Measurements from ENCODE around the gene GPS1. TPM values are rescaled to one million over a fixed set of nuclear protein-coding genes. Genes with fewer than 3 reads are reported as not detected.
A peak's percentile ranks its signal among the peaks of the same experiment; 100 is the strongest.

The GPS1 gene
- total RNA-seq, 1 donor from 2014 or later = 156 TPM

DNA sequence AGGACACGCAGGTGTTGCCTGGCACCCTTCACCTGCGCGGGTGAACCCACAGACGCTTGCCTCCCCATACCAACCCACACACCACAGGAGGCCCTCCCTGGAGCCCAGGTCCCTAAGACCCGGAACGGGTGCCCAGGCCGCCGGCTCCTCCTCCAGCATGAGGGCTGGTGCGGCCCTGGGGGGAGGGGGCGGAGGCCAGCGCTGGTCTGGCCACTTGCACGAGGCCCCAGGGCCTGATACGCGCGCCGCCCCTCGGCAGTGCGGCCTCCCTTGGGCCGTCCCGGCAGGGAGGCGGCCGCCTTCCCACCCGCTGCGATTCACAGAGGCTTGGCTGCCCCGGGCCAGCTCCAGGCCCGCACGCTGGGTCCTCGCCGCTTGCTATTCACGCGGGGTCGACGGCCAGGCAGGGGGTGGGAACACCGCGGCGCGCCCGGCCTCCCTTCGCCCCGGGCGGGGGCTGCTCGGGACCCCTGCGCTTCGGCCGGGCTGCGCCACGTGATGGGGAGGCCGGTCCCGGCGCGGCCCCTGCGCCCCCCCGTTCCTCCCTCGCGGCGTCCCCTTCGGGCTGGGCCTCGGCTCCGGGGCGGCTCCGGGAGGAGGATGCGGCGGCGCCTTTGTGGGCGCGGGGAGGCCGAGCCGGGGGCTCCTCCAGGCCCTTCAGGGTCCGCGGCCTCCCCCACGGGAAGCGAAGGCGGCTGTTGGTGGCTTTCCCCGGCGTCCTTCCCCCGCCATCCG, 45.7 kb downstream of the GPS1 start:
- peak; percentile 30 for DNase-seq (ENCODE audit: low read depth, low spot score)
- no peak overlapping the region for H3K27ac Mint-ChIP-seq (ENCODE audit: unreplicated experiment)
- no peaks in the 10 kb centered on the region for H3K27me3 Mint-ChIP-seq (ENCODE audit: low read depth)

GRCh38 chr17:82097919-82098168, 46.1 kb downstream of the GPS1 start:
- TF ChIP-seq CTCF (conservative IDR thresholded peaks at IDR 0.05) = no peak
- H3K27me3 Mint-ChIP-seq (ENCODE audit: low read depth) = no peaks in the 10 kb centered on the region
- peaks cover 18% of the 10 kb centered on the region for H3K4me1 Mint-ChIP-seq
- no peaks in the 10 kb centered on the region for H3K9me3 Mint-ChIP-seq
- DNase-seq (ENCODE audit: low read depth, low spot score) = no peak
- H3K4me3 Mint-ChIP-seq = peak overlapping the region; percentile 75
- H3K36me3 Mint-ChIP-seq (ENCODE audit: low read depth) = no peaks in the 10 kb centered on the region
- H3K27ac Mint-ChIP-seq (ENCODE audit: unreplicated experiment) = no peak overlapping the region

More for the DNA sequence above, 45.7 kb downstream of the GPS1 start:
- no peak for TF ChIP-seq CTCF (conservative IDR thresholded peaks at IDR 0.05)
- Mint-ChIP-seq H3K4me3 (peak overlapping the region; percentile 88), H3K36me3 (ENCODE audit: low read depth) (no peaks in the 10 kb centered on the region), H3K9me3 (no peaks in the 10 kb centered on the region), H3K4me1 (peaks cover 14% of the 10 kb centered on the region)

- peak; percentile 89 for DNase-seq (ENCODE audit: low read depth, low spot score)
- Mint-ChIP-seq H3K36me3 (ENCODE audit: low read depth) (no peaks in the 10 kb centered on the region), H3K4me1 (peaks cover 23% of the 10 kb centered on the region), H3K27ac (ENCODE audit: unreplicated experiment) (no peak within 1 kb of the TSS), H3K4me3 (peak within 1 kb of the TSS; percentile 88), H3K9me3 (no peaks in the 10 kb centered on the region), H3K27me3 (ENCODE audit: low read depth) (no peaks in the 10 kb centered on the region)
- peak; percentile 57 for TF ChIP-seq CTCF (conservative IDR thresholded peaks at IDR 0.05)
These were observed 46.7 kb downstream of the GPS1 start, which contains the start of gene FASN for GRCh38 chr17:82098169-82098938. TSS of gene FASN (minus strand) at chr17:82098236. CDS start at chr17:82096445, 1,791 bp downstream.

- H3K27me3 Mint-ChIP-seq (ENCODE audit: low read depth) = peaks cover 3% of the 10 kb centered on the region
- no peaks in the 10 kb centered on the region for H3K36me3 Mint-ChIP-seq (ENCODE audit: low read depth)
- DNase-seq (ENCODE audit: low read depth, low spot score) = no peak
- no peaks in the 10 kb centered on the region for H3K9me3 Mint-ChIP-seq
- TF ChIP-seq CTCF (conservative IDR thresholded peaks at IDR 0.05) = no peak
- peak overlapping the region; percentile 27 for H3K27ac Mint-ChIP-seq (ENCODE audit: unreplicated experiment)
- peak overlapping the region; percentile 81 for H3K4me3 Mint-ChIP-seq
- peaks cover 31% of the 10 kb centered on the region for H3K4me1 Mint-ChIP-seq
These were observed 47.5 kb downstream of the GPS1 start for GRCh38 chr17:82098939-82099763.

DNA sequence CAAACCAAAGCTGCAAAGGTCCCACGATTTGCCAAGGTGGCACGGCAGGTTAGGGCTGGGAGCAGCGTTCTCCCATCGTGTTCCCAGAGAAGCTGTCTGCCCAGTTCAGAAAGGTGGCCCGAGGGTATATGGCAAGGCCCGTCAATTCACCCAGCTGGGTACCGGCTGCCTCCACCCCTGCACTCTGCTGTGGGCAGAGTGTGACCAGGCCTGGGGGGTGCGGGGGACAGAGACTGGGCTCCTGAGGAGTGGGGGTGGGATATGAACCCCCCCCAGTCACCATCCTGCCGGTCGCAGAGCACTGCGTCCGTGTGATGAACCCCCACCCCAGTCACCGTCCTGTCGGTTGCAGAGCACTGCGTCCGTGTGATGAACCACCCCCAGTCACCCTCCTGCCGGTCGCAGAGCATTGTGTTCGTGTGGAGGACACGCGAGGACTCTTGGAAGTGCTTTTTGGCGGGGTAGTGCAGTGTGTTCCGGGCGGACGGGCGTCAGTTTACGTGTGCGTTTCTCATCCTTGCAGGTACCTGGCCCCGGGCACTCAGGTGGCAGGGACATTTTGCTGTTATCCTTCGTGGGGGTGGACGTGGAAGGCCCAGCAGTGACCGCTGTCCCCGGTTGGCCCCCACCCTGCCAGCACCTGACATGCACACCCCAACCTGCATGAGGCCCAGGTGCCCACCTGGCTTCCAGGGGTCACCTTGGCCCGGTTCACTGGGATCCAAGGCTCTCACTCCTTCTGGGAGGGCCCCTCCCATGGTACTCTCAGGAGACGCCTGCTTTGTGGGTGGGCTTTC, 49.0 kb downstream of the GPS1 start:
- Mint-ChIP-seq H3K9me3 (no peaks in the 10 kb centered on the region), H3K27me3 (ENCODE audit: low read depth) (peaks cover 3% of the 10 kb centered on the region), H3K27ac (ENCODE audit: unreplicated experiment) (no peak overlapping the region), H3K36me3 (ENCODE audit: low read depth) (no peaks in the 10 kb centered on the region), H3K4me1 (peaks cover 37% of the 10 kb centered on the region), H3K4me3 (peak overlapping the region; percentile 81)
- no peak for DNase-seq (ENCODE audit: low read depth, low spot score)
- no peak for TF ChIP-seq CTCF (conservative IDR thresholded peaks at IDR 0.05)
